ENCODE results near the gene SIRT4.

DNA sequence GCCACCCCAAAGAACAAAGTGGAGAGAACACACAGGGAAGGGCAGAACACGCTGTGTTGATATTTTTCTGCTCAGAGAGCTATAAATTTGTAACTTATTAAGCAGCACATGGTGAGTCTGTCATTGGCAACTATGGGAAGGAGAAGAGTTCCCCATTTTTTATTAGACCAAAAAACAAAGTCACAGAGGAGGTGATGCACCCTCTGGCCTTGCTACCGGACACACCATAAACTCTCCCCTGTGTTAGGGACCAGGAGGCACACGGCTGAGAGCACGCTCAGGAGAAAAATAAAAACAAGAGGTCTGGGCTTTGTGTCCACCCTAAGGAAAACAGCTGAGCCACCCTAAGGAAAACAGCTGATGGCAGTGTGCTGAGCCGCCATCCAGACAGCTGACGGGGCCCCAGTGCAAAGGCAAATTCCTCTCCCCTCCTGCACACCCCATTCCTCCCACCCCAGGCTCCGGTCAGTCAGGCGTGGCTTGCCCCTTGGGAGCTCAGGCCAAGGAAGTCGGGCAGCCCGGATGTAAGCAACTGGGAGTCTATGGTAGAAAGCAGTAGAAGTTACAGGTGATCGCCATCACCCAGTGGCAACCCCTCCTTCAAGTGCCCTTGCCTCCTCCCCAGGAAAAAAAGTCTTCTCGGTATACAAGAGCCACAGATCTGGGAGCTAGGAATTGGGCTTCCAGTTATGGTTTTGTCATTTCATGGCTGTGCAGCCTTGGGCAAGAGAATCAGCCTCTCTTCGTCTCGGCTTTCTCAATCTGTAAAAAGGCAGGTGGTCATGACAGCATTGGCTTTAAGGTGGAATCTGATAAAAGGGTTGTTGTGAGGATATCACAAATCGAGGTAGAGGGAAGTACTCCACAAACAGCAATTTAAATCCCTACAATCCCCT, 39.0 kb upstream of the SIRT4 start:
- TF ChIP-seq ZNF609 (CRISPR knock-in tag; IDR thresholded peaks at IDR 0.05; ENCODE audit: borderline replicate concordance): no peak
- TF ChIP-seq EP300 (IDR thresholded peaks at IDR 0.05; ENCODE audit: low read depth in 2 of 2, low read length in 2 of 2): no peak
- TF ChIP-seq EP300 (CRISPR knock-in tag; IDR thresholded peaks at IDR 0.05; ENCODE audit: borderline replicate concordance): no peak
- no peak for TF ChIP-seq EZH2 (conservative IDR thresholded peaks at IDR 0.05; ENCODE audit: low read depth, low read length)
- TF ChIP-seq ZNF792 (CRISPR knock-in tag; IDR thresholded peaks at IDR 0.05): no peak
- no peak for TF ChIP-seq ZNF274 (CRISPR knock-in tag; IDR thresholded peaks at IDR 0.05)
- TF ChIP-seq RARA (CRISPR knock-in tag; IDR thresholded peaks at IDR 0.05): no peak
- TF ChIP-seq TAF1 (CRISPR knock-in tag; IDR thresholded peaks at IDR 0.05): no peak
- no peak for TF ChIP-seq NR3C1 (CRISPR knock-in tag; IDR thresholded peaks at IDR 0.05)
- no peak for TF ChIP-seq ZNF160 (CRISPR knock-in tag; IDR thresholded peaks at IDR 0.05)
- no peak for TF ChIP-seq HMG20A (CRISPR knock-in tag; IDR thresholded peaks at IDR 0.05; ENCODE audit: borderline replicate concordance)
- no peak for TF ChIP-seq ZNF431 (CRISPR knock-in tag; IDR thresholded peaks at IDR 0.05; ENCODE audit: borderline replicate concordance, low read depth)
- TF ChIP-seq CCDC6 (CRISPR knock-in tag; IDR thresholded peaks at IDR 0.05): no peak
- no peak for TF ChIP-seq SMARCC2 (IDR thresholded peaks at IDR 0.05)

Data from HepG2 (cell line).